Middle frontal gyrus (tissue), 1 donor: ENCODE results near the gene DBET.
"Not testable (repeated sequence)": the region's sequence is repeated elsewhere in the genome, so short reads cannot be mapped to it uniquely, and the experiment has no call there.

Experiments used
- DNase-seq: peaks from one replicate; pipeline ENCODE4 v3.0.0-alpha.2; 2015; ENCODE audit warnings: low spot score; ENCODE audit errors: extremely low spot score

Gene DBET

DNA sequence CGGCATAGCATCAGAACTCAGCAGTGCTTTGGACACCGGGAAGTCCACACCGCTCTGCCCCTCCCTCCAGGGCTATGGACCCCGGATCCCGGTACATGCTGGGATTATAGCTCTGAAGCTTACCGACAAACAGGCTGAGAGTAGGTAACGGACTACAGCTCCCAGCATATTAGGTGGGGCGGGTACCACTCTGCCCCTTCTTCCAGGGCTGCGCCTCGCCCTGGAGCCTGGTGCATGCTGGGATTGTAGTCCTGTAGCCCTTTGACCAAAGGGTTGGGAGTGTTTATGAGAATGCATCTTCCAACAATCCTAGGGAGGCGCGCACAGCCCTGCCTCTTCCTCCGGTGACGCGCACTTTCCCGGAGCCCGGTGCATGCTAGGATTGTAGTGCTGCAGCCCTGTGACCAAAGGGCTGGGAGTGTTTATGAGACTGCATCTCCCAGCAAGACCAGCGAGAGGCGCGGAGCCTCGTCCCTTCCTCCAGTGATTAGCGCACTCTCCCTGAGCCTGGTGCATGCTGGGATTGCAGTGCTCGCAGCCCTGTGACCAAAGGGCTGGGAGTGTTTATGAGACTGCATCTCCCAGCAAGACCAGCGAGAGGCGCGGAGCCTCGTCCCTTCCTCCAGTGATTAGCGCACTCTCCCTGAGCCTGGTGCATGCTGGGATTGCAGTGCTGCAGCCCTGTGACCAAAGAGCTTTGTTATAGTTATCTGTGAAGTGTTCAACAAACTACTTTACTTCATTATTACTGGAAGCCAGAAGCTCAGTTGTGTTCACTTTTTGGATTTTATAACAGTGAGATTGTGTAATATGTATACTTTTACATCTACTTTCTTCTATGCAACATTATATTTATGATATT lies 14.7 kb upstream of the DBET start:
- DNase-seq: not testable (repeated sequence)

DNA sequence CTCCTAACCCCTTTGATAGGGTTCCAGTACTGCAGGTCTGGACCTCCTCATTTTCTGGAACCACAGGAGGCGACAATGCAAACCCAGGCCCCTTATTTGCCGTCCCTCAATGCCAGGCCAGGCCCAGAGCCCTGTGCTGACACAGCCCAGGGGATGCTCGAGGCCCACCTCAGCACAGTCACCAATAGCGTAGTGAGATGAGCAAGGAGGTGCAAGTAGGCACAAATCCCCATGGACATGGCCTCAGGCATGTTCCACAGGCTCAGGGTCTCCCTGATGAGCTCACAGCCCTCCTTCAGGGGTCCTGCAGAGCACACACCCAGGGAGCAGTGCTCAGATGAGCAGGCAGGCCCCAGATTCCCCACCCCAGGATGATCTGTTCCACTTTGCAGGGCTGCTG lies 5.3 kb upstream of the DBET start:
- DNase-seq: not testable (repeated sequence)

DNA sequence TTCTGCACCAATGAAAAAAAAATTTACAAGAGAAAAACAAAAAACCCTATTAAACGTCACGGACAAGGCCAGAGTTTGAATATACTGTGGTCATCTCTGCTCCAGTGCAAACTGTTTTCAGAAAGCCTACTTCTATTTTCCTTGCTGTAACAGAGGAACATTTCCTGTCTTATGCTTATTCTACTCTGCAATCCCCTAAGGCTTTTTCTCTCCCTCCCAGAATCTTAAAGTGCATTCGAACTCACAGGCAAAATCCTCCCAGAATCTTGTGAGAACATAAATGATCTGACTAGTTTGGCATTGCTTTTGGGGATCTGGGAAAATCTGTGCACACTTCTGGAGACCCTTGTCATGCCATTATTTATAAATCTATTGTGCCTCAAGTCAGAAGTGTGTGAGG lies 503 bp downstream of the DBET start:
- not testable (repeated sequence) for DNase-seq

DNA sequence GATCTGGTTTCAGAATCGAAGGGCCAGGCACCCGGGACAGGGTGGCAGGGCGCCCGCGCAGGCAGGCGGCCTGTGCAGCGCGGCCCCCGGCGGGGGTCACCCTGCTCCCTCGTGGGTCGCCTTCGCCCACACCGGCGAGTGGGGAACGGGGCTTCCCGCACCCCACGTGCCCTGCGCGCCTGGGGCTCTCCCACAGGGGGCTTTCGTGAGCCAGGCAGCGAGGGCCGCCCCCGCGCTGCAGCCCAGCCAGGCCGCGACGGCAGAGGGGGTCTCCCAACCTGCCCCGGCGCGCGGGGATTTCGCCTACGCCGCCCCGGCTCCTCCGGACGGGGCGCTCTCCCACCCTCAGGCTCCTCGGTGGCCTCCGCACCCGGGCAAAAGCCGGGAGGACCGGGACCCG lies 4.0 kb downstream of the DBET start:
- DNase-seq: not testable (repeated sequence)

DNA sequence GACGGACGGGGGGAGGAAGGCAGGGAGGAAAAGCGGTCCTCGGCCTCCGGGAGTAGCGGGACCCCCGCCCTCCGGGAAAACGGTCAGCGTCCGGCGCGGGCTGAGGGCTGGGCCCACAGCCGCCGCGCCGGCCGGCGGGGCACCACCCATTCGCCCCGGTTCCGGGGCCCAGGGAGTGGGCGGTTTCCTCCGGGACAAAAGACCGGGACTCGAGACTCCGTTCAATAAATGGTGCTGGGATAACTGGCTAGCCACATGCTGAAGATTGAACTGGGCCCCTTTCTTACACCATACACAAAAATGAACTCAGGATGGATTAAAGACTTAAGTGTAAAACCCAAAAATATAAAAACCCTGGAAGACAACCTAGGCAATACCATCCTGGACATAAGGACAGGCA lies 28.8 kb downstream of the DBET start:
- not testable (repeated sequence) for DNase-seq

DNA sequence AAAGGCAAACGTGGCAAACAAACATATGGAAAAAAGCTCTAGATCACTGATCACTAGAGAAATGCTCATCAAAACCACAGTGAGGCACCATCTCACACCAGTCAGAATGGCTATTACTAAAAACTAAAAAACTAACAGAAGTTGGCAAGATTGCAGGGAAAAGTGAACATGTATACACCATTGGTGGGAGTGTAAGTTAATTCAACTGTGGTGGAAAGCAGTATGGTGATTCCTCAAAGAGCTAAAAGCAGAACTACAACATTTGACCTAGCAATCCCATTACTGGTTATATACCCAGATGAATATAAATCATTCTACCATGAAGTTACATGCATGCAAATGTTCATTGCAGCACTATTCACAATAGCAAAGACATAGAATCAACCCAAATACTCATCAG lies 29.7 kb downstream of the DBET start:
- DNase-seq: not testable (repeated sequence)

DNA sequence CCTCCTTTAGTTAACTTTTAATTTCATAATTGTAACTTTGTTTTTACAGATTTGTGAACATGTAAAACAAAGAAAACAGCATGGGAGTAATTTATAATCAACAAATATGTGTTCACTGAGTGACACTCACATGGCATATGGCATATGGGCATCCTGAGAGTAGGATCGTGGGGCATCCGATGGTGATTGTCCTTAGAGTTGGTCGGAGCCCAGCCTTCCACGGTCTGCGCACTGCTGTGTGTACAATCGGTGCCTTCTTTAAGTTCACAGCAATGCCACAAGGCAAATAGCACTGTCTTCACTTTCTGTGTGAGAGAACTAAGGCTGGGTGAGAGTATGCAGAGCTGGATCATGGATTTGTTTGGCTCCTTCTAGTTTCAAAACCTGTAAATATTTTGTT lies 31.0 kb downstream of the DBET start:
- DNase-seq: not testable (repeated sequence)

DNA sequence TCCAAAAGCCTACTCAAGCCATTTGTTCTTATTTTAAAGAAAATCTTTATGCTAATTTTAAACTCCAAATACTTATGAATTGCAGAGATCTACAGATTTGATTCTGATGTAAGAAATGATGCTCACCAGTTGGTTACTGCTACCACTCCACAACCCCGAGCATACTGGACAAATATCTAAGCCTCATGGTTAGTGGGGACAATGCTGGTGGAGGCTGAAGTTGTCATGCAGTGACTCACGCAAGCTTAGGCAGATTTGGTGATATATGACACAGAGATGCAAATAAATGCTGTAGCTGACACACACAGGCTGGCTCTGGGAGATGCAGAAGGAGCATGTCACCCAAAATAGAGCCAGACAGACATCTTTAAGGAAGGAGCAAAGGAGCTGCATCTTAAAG lies 35.3 kb downstream of the DBET start:
- DNase-seq: not testable (repeated sequence)

DNA sequence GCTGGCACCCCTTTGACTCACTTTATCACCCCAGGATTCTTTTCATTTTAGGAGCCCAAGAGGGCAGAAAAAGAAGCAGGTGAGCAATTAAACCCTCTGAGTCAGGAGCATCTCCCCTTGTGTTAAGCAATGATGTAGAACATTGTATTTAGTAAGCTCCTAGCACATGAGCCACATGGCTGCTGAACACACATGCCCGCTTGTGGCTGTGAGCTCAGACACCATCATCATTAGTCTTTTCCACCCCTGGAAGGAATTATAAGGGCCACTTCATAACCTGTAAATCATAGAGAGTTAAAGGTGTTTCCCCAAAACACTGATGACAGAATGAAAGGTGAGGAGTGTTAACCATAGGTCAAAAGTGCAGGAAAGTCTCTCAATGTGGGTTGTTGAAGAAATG lies 37.2 kb downstream of the DBET start:
- DNase-seq: not testable (repeated sequence)

DNA sequence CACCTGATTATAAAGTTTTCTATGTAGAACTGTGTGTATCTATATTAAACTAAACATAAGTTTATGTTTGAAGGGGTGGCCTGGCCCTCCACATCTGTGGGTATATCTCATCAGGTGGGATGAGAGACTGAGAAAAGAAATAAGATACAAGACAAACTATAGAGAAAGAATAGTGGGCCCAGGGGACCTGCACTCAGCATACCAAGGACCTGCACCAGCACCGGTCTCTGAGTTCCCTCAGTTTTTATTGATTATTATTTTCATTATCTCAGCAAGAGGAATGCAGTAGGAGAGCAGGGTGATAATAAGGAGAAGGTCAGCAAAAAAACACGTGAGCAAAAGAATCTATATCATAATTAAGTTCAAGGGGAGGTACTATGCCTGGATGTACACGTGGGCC lies 41.9 kb downstream of the DBET start:
- not testable (repeated sequence) for DNase-seq

DNA sequence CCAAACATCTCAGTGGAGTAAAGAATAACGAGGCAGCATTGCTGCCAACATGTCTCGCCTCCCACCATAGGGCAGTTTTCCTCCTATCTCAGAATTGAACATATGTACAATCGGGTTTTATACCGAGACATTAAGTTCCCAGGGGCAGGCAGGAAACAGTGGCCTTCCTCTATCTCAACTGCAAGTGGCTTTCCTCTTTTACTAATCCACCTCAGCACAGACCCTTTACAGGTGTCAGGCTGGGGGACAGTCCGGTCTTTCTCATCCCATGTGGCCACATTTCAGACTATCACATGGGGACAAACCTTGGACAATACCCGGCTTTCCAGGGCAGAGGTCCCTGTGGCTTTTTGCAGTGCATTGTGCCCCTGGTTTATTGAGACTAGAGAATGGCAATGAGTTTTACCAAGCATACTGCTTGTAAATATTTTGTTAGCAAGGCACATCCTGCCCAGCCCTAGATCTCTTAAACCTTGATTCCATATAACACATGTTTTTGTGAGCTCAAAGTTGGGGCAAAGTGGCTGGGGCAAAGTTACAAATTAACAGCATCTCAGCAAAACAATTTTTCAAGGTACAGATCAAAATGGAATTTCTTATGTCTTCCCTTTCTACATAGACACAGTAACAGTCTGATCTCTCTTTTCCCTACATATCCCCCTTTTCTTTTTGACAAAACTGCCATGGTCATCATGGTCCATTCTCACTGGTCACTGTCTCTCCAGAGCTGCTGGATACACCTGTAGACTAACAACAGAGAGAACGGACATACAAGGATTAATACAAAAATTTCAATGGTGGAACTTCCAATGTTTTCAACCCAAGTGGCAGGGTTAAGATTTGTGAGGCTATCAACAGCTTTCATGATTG lies 42.5 kb downstream of the DBET start:
- DNase-seq: not testable (repeated sequence)

DNA sequence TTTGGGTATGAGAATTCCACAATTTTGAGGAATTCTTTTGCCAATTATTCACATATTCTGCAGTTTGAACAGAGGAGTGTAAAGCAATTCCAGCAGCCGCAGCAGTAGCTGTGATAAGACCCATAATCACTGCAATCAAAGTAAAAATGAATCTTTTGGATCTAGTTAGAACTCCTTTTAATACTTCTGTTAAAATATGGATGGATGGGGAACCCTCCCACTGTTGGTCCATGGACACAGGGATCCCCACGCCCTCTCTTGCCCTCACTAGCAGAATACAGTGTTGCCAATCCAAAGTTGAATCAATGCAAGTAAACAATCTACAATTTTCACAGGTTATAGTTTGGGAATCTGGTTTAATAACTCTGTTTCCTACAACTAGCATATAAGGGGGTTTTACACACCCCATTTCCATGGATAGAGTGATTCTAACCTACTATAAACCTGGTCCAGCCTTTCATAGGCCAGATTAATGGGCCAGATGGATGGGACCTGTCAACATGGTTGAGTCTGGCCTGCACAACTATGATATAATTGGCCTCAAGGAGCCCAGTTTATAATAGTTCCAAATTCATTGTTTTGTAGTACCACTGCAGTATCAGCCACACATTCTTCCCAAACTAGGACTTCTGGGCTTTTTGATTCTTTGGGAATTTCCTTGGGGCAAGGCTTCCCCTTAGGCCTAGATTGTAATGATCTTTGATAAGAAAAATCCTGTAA lies 43.6 kb downstream of the DBET start:
- not testable (repeated sequence) for DNase-seq

DNA sequence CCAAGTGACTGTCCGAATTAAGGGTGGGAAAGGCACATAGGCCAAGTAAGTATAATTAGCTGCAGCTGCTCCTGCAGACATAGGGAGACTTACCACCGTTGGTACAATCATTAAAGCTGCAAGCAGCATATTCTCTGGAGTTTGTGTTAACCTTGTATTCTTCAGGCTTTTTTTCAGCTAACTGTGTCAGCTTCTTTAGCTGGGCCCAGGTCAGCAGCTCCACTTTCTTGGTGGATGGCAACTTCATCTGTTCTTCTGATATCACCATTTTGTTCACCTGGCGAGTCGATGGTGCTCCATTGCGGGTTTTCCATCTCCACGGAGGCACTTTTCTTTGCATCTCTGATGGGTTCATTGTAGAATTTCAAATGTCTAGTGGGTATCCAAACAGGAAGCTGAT lies 44.5 kb downstream of the DBET start:
- DNase-seq: not testable (repeated sequence)

DNA sequence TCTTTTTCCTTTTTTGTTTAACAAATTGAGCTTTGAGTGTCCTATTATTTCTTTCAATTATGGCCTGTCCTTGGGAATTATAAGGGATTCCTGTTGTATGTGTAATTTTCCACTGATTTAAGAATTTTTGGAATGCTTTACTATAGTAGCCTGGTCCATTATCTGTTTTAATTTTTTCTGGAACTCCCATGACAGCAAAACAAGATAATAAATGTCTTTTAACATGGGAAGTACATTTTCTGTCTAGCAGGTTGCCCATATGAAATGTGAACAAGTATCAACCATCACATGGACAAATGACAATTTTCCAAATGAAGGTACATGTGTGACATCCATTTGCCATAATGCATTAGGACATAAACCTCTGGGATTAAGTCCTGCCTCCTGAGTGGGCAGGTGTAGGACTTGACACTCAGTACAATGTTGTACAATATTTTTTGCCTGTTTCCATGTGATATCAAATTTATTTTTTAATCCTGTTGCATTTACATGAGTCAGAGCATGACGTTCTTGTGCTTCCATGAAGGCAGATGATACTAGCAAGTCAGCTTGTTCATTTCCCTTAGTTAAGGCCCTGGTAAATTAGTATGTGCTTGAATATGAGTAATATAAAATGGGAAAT lies 45.2 kb downstream of the DBET start:
- DNase-seq: not testable (repeated sequence)

DNA sequence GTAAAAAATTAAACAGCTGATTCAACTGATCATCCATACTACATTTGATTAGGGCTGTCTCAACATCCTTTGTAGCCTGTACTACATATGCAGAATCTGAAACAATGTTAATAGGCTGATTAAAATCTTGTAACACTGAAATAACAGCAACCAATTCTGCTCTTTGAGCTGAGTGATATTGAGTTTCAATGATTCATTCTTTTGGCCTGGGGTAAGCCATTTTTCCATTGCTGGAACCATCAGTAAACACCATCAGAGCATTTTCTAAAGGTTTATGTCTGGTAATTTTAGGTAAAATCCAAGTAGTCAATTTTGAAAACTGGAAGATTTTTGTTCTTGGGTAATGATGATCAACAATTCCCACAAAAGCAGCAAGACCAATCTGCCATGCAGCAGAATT lies 45.7 kb downstream of the DBET start:
- DNase-seq: not testable (repeated sequence)

DNA sequence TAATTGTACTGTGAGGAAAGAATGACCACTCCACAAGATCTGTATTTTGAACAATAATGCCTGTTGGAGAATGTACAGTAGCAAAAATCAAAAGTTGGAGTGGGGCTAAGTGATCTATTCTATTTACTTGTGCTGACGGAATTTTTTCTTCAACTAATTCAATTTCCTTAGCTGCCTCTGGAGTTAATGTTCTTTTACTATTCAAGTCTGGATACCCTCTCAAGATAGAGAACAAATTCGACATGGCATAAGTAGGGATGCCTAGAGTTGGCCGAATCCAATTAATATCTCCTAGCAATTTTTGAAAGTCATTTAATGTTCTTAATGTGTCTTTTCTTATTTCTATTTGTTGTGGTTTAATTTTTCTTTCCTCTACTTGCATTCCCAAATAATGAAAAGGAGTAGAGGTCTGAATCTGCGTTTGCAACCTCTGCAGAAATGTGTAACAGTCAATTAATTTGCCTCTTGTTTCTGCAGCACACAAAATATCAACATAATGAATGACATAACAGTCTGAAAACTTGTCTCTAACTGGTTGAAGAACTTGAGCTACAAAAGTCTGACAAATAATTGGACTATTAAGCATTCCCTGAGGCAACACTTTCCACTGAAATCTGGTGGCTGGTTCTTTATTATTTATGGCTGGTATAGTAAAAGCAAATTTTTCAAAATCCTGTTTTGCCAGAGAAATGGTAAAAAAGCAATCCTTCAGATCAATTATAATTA lies 46.4 kb downstream of the DBET start:
- not testable (repeated sequence) for DNase-seq

DNA sequence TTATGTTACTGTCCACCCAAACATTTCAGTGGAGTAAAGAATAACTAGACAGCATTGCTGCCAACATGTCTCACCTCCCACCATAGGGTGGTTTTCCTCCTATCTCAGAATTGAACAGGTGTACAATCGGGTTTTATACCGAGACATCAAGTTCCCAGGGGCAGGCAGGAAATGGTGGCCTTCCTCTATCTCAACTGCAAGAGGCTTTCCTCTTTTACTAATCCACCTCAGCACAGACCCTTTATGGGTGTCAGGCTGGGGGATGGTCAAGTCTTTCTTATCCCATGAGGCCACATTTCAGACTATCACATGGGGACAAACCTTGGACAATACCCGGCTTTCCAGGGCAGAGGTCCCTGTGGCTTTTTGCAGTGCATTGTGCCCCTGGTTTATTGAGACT lies 48.6 kb downstream of the DBET start:
- not testable (repeated sequence) for DNase-seq

DNA sequence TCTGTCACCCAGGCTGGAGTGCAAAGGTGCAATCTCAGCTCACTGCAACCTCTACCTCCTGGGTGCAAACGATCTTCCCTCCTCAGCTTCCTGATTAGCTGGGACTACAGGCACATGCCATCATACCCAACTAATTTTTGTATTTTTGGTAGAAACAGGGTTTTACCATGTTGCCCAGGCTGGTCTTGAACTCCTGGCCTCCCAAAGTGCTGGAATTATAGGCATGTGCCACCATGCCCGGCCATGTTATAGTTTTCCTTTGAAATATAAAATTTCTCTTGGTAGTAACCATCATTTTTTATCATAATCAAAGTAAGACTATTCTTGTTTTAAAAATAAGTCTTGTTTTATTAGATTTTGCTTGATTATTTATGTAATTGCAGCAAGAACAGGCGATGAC lies 50.7 kb downstream of the DBET start:
- not testable (repeated sequence) for DNase-seq
